SH-SY5Y (cell line): Measurements from ENCODE around the gene CMSS1.

Experiments
- GATA2 ChIP-seq: IDR thresholded peaks from 2 replicates; pipeline ENCODE4 v1.6.1; 2011; ENCODE audit warnings: mild to moderate bottlenecking, low read depth, low read length
- GATA3 ChIP-seq: IDR thresholded peaks from 2 replicates; pipeline ENCODE4 v1.6.1; 2011; ENCODE audit warnings: low read depth, mild to moderate bottlenecking, low read length, moderate library complexity

- TF ChIP-seq GATA2 (no peak), GATA3 (no peak)
These were observed 68.2 kb downstream of the CMSS1 start for GRCh38 chr3:99885851-99886250.
